K562 (cell line): ENCODE data around the gene TMEM100. TPM values are rescaled to one million over a fixed set of nuclear protein-coding genes. Genes with fewer than 3 reads are reported as not detected.

Experiments
- ATAC-seq: fragments of 200-7000 bp; cut with Tn5 transposase; 3 replicates; pipeline ENCODE4 v1.9.1; 2020; ENCODE audit warnings: moderate library complexity
- BruUV-seq: library from RNA; stranded (reverse); fragments of 400-500 nt; replicated peaks from 2 replicates; lab custom pipeline; 2021; lab: Mats Ljungman, UMichigan
- CTCF ChIA-PET: fragments of 300-600 bp; formaldehyde crosslinking; extraction: SDS; loops from one replicate; lab custom pipeline; 2021; ENCODE audit warnings: low intra/inter-chr PET ratio; lab: Yijun Ruan, JAX
- POLR2A ChIA-PET: fragments of 300-600, 350-650 bp; sonication (Branson Sonifier 250); formaldehyde crosslinking; extraction: SDS; loops from one replicate; lab custom pipeline; 2021; ENCODE audit warnings: antibody characterized with exemption, inconsistent platforms; lab: Yijun Ruan, JAX
- DNase-seq, 4 experiments: peaks; one replicate each; pipeline versions ENCODE4 v3.0.0 to v3.0.0-alpha.2; 2011 to 2018; ENCODE audit warnings: low spot score in 3 of 4, mixed read lengths in 3 of 4; ENCODE audit errors: extremely low read depth in 1 of 4
- FAIRE-seq: peaks from 2 replicates; lab custom pipeline; 2011; peaks lifted over from hg19 to GRCh38; lab: Jason Lieb, UNC
- H2AFZ ChIP-seq: 2 replicates; pipeline ENCODE4 v1.6.0; 2011; ENCODE audit warnings: low read depth, low read length, control low read depth, inconsistent platforms
- H3K27ac ChIP-seq: fragments of 200-600 bp; 3 replicates; pipeline ENCODE4 v1.8.0; 2011; ENCODE audit warnings: low read depth, mild to moderate bottlenecking, control low read depth, inconsistent platforms, low read length, moderate library complexity, mixed read lengths; ENCODE audit errors: extremely low read depth
- H3K27me3 ChIP-seq, 2 experiments: fragments of 300-600 bp in 1 of 2; 2 replicates in 1 of 2; 3 replicates in 1 of 2; pipeline versions ENCODE4 v1.6.0 to v1.8.0; 2011; ENCODE audit warnings: inconsistent platforms in 2 of 2, low read length in 2 of 2, mild to moderate bottlenecking in 1 of 2, mixed read lengths in 1 of 2, moderate library complexity in 1 of 2; ENCODE audit not compliant: control insufficient read depth in 2 of 2, insufficient read depth in 2 of 2
- H3K36me3 ChIP-seq: fragments of 300-600 bp; 3 replicates; pipeline ENCODE4 v1.8.0; 2011; ENCODE audit warnings: mild to moderate bottlenecking, low read length, inconsistent platforms; ENCODE audit not compliant: control insufficient read depth, insufficient read depth
- H3K4me1 ChIP-seq, 2 experiments: fragments of 200-600 bp in 1 of 2; replicated peaks in 1 of 2; 2 replicates in 1 of 2; 3 replicates in 1 of 2; pipeline versions ENCODE4 v1.5.1 to v1.8.0; 2011; ENCODE audit warnings: inconsistent platforms in 2 of 2, low read length in 2 of 2, mild to moderate bottlenecking in 1 of 2, mixed read lengths in 1 of 2, moderate library complexity in 1 of 2; ENCODE audit not compliant: control insufficient read depth in 2 of 2, insufficient read depth in 2 of 2
- H3K4me2 ChIP-seq: 2 replicates; pipeline ENCODE4 v1.6.1; 2011; ENCODE audit warnings: low read length, control low read depth, inconsistent platforms, mixed read lengths; ENCODE audit not compliant: insufficient read depth
- H3K4me3 ChIP-seq: fragments of 200-600 bp; sonication (generic), shearing (Covaris generic); 2 replicates; pipeline ENCODE4 v1.5.1; 2016; ENCODE audit warnings: control low read depth, inconsistent platforms
- H3K79me2 ChIP-seq: fragments of 200-600 bp; 3 replicates; pipeline ENCODE4 v1.8.0; 2011; ENCODE audit warnings: low read length, inconsistent platforms; ENCODE audit not compliant: control insufficient read depth, insufficient read depth
- H3K9ac ChIP-seq, 2 experiments: 2 replicates each; pipeline versions ENCODE4 v1.6.0 to v1.6.1; 2011; ENCODE audit warnings: low read depth in 2 of 2, low read length in 2 of 2, control low read depth in 1 of 2, inconsistent platforms in 1 of 2, mild to moderate bottlenecking in 1 of 2, mixed read lengths in 1 of 2; ENCODE audit not compliant: insufficient read depth in 1 of 2
- H3K9me1 ChIP-seq: one replicate; pipeline ENCODE4 v1.6.0; 2011; ENCODE audit warnings: inconsistent platforms, mild to moderate bottlenecking, low read length, moderate library complexity; ENCODE audit not compliant: control insufficient read depth, insufficient read depth
- H3K9me3 ChIP-seq: replicated peaks from 2 replicates; pipeline ENCODE4 v1.5.1; 2011; ENCODE audit warnings: low read depth, low read length, inconsistent platforms; ENCODE audit not compliant: control insufficient read depth, insufficient read depth
- H4K20me1 ChIP-seq: replicated peaks from 2 replicates; pipeline ENCODE4 v1.6.1; 2011; ENCODE audit warnings: low read length, inconsistent platforms, mixed read lengths; ENCODE audit not compliant: control insufficient read depth, insufficient read depth
- BDP1 ChIP-seq: IDR thresholded peaks from 3 replicates; pipeline ENCODE4 v1.6.1; 2011; ENCODE audit not compliant: insufficient read length, insufficient read depth
- HMGN3 ChIP-seq: IDR thresholded peaks from 2 replicates; pipeline ENCODE4 v1.6.1; 2011; ENCODE audit warnings: borderline replicate concordance, low read depth, mild to moderate bottlenecking, mixed read lengths, low read length; ENCODE audit not compliant: insufficient read length; ENCODE audit errors: extremely low read depth
- MECOM ChIP-seq: fragments of 250-450 bp; sonication (Bioruptor Pico); IDR thresholded peaks from 2 replicates; pipeline ENCODE4 v1.8.0; 2022; ENCODE audit warnings: inconsistent platforms
- MITF ChIP-seq: IDR thresholded peaks from 2 replicates; pipeline ENCODE4 v1.6.1; 2014; ENCODE audit warnings: antibody characterized with exemption
- TCF7 ChIP-seq: sonication (generic); IDR thresholded peaks from 2 replicates; pipeline ENCODE4 v1.6.1; 2016; ENCODE audit warnings: antibody characterized with exemption, borderline replicate concordance
- TFE3 ChIP-seq: fragments of 450-650 bp; formaldehyde crosslinking; IDR thresholded peaks from 2 replicates; pipeline ENCODE4 v1.4.0; 2020; ENCODE audit warnings: mild to moderate bottlenecking, mixed read lengths
- ZNF695 ChIP-seq: fragments of 450-650 bp; formaldehyde crosslinking; IDR thresholded peaks from 2 replicates; pipeline ENCODE4 v1.4.0; 2020; ENCODE audit warnings: mild to moderate bottlenecking, moderate library complexity
- WGBS: fragments of 100-300 bp; shearing (Covaris generic); methylation state at CpG from one replicate; pipeline ENCODE4 v1.1.6; 2016; ENCODE audit warnings: low coverage, mixed read lengths; ENCODE audit not compliant: insufficient coverage; ENCODE audit errors: missing lambda C conversion rate; 5-methylcytosine and 5-hydroxymethylcytosine counted together
- in situ Hi-C: fragments of 300-500 bp; cut with MboI; formaldehyde crosslinking; loops from 4 replicates; pipeline ENCODE4 v1.15.0; 2018; ENCODE audit warnings: inconsistent platforms, mixed read lengths
- intact Hi-C: fragments of 100-400 bp; cut with micrococcal nuclease; formaldehyde crosslinking; loops from 2 replicates; pipeline ENCODE4 v1.14.2; 2022
- polyA plus RNA-seq, 8 experiments: library from polyadenylated mRNA; depleted of rRNA in 4 of 8; stranded (reverse) in 5 of 8; unstranded in 3 of 8; fragments of >200 nt; fragmentation: Nextera tagmentation in 2 of 8; fragmentation: Illumina TruSeq in 1 of 8; extraction: Ambion mirVana in 2 of 8; extraction: Trizol in 1 of 8; gene quantifications; 2 replicates each; pipeline versions ENCODE4 v1.2.1 to v1.2.3, GENCODE V29; 2011 to 2014; ENCODE audit warnings: inconsistent platforms in 1 of 8, missing spikeins in 1 of 8
- total RNA-seq, 7 experiments: library from RNA; depleted of rRNA in 6 of 7; stranded (reverse); fragments of >200 nt in 6 of 7; fragmentation: Illumina TruSeq in 2 of 7; extraction: Trizol in 2 of 7; gene quantifications; 2 replicates each; pipeline versions ENCODE4 v1.2.1 to v1.2.3, GENCODE V29; 2011 to 2021; ENCODE audit warnings: low replicate concordance in 1 of 7

Gene TMEM100
- total and polyA plus RNA-seq, 9 of the 15 experiments (the other 6 are each of a cell fraction or from before 2014, with no cell fraction given), result 0.12 to 0.50 (median 0.19) TPM

- 42% methylated on average over 4 of the region's 4 CpGs for WGBS
- TF ChIP-seq HMGN3 (no peak), ZNF695 (CRISPR knock-in tag) (no peak), TCF7 (no peak), TFE3 (peak; percentile 80), MITF (no peak), MECOM (CRISPR knock-in tag) (no peak), BDP1 (no peak)
- TF ChIP-seq, all 486 proteins: peak for 1
- DNase-seq (no peak), FAIRE-seq (no peak), ATAC-seq (no peak)
- ChIA-PET POLR2A (interaction anchor here (1.0 to 1.2 kb wide), 5 partner anchors 10 to 421 kb away, joined by 3 to 7 read pairs (median 4); no protein-coding TSS in a partner anchor), CTCF (interaction anchor here (2.1 kb wide), 1 partner anchor 190 kb away, joined by 20 read pairs; no protein-coding TSS in a partner anchor)
- in situ Hi-C loops (loop anchor here (5.0 kb wide), 1 partner anchor 190 kb away; no protein-coding TSS in a partner anchor), intact Hi-C loops (loop anchor here (10.0 kb wide), 1 partner anchor 47 kb away; no protein-coding TSS in a partner anchor)
- Histone ChIP-seq H3K9me1 (no peaks in the 10 kb centered on the region), H3K27me3 (no peaks in the 10 kb centered on the region), H3K4me2 (no peak overlapping the region), H3K36me3 (no peaks in the 10 kb centered on the region), H3K4me1 (peaks cover 0 to 2% of the 10 kb centered on the region in 2 experiments; a peak in 2 of 5 replicates), H3K9ac (no peak overlapping the region), H3K4me3 (no peak overlapping the region), H3K9me3 (no peaks in the 10 kb centered on the region), H2AFZ (no peak overlapping the region), H3K79me2 (no peaks in the 10 kb centered on the region), H3K27ac (no peak overlapping the region), H4K20me1 (no peaks in the 10 kb centered on the region)
- no TSS peak for BruUV-seq
These were observed 5.2 kb downstream of the TMEM100 start for GRCh38 chr17:55717432-55717831.
